Mesodermal cell (in vitro differentiated cells): Measurements from ENCODE around the gene LEMD1.

Experiments
- H3K27ac ChIP-seq: 2 replicates; pipeline ENCODE4 v1.7.0; 2013; ENCODE audit warnings: mild to moderate bottlenecking, low read depth, low read length, moderate library complexity; ENCODE audit not compliant: severe bottlenecking
- H3K36me3 ChIP-seq: 2 replicates; pipeline ENCODE4 v1.7.1; 2013; ENCODE audit warnings: mild to moderate bottlenecking, low read length, moderate library complexity; ENCODE audit not compliant: control insufficient read depth, insufficient read depth
- H3K4me1 ChIP-seq: one replicate; pipeline ENCODE4 v1.7.1; 2013; ENCODE audit warnings: mild to moderate bottlenecking, low read length; ENCODE audit not compliant: insufficient read depth, control insufficient read depth, poor library complexity, severe bottlenecking
- H3K4me3 ChIP-seq: 2 replicates; pipeline ENCODE4 v1.7.0; 2013; ENCODE audit warnings: low read length, control low read depth, mild to moderate bottlenecking; ENCODE audit not compliant: insufficient read depth, poor library complexity, severe bottlenecking; ENCODE audit errors: extremely low read depth
- H3K9me3 ChIP-seq: 2 replicates; pipeline ENCODE4 v1.7.1; 2013; ENCODE audit warnings: mild to moderate bottlenecking, low read length, moderate library complexity; ENCODE audit not compliant: control insufficient read depth
- WGBS, 2 experiments: methylation state at CpG; one replicate each; pipeline ENCODE4 v1.1.5; 2013; ENCODE audit warnings: missing lambda C conversion rate in 2 of 2; ENCODE audit not compliant: insufficient coverage in 2 of 2; 5-methylcytosine and 5-hydroxymethylcytosine counted together

LEMD1 gene

DNA sequence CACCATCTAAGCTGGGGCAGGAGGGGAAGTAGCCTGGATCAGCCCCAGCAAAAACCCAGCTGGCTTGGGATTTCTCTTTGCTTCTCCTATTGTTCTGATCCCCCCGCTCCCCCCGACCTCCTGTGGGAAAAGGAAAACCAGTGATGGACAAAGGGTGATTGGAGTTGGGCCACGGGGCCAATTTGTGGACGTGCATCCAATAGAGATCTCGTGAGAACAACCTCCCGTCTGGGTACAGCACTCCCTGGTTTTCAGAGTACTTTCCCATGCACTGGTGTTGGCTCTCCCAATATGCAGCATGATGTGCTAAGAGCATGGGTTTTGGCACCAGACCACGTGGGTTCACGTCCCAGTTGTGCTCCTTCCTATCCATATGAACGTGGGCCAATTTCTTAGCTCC, 25.0 kb upstream of the LEMD1 start:
- Histone ChIP-seq H3K4me1 (peaks cover 75% of the 10 kb centered on the region), H3K27ac (no peak overlapping the region), H3K9me3 (no peaks in the 10 kb centered on the region), H3K36me3 (no peaks in the 10 kb centered on the region), H3K4me3 (no peak overlapping the region)
- WGBS, 2 experiments: 67 to 72% methylated on average over 7 to 8 of the region's 9 CpGs

DNA sequence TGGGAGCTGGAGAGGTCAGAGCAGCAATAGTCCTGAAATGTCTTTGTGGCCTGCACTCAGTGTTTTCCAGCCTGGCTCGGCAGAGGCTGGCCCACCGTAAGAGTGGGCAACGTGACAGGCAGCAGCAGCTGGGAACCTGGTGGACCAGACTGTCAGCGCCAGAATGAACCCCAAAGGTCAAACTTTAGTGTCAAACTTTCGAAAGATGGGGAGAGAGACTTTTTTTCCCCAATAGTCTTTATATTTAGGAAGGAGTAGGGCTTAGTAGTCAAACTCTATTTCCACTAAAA, 23.7 kb upstream of the LEMD1 start:
- 71 to 83% methylated on average over 4 of the region's 5 CpGs for WGBS, 2 experiments
- Histone ChIP-seq H3K27ac (peak overlapping the region; percentile 81), H3K4me3 (peak overlapping the region; percentile 5), H3K9me3 (no peaks in the 10 kb centered on the region), H3K4me1 (peaks cover 76% of the 10 kb centered on the region), H3K36me3 (no peaks in the 10 kb centered on the region)

DNA sequence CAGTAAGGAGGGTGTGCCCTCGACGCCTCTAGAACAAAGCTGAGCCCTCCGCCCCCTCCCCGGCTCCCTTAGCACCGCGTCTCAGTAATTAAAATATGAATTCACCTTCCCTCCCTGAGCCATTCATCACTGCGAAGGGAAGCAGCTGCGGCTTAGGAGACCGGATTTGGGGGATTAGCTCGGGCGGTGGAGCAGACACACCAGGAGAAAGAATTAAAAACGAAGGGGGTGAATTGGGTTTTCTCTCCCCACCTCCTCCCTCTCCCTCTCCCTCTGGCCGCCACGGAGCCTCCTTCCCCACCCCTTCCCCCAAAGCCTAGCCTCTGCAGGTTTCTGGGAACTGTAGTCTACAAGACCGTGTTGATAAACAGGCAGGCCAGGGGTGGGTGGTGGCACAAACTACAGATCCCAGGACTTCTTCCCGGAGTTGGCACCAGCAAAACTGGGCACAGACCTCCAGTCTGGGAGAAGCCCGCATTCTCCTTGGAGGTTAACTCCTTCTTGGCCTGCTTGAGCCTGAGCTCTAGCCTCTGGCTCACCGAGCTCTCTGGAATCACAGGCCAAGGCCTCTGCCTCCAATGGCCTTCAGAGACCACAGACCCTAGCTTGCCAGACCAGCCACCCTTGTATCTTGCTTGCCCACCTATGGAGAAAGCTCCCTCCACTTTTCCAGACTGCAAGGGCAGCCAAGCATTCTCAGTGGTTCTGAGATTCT, 23.2 kb upstream of the LEMD1 start:
- 8 to 17% methylated on average over 3 to 6 of the region's 18 CpGs for WGBS, 2 experiments
- no peaks in the 10 kb centered on the region for H3K36me3 ChIP-seq
- peaks cover 77% of the 10 kb centered on the region for H3K4me1 ChIP-seq
- no peaks in the 10 kb centered on the region for H3K9me3 ChIP-seq
- peak overlapping the region; percentile 81 for H3K27ac ChIP-seq
- H3K4me3 ChIP-seq: peak overlapping the region; percentile 5

DNA sequence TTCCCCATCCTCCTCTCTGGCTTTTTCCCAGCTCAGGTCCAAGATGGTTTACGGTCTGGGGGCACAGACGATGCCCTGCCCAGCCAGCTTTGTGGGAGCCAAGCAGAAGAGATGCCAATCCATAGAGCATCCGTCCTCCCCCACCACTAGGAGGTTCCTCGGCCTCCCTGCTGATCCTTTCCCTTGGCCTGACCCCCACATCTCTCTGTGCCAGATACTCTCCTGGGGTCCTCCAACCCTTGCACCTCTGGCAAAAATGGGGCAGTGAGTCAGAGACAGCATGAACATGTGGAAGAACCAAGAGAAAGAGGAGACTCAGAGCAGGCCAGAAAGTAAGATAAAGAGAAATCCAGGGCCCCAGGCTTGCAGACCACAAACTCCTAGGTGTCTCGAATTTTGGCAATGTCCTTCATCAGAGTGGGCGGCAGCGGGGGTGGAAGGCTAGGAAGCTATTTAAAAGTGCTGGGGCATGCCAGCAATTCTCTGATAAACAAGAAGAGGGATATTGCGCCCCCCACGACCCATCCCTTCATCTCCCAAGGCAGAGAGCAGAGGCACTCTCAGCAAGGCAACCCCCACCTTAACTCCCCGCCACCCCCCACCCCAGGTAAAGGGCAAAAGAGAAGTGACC, 22.6 kb upstream of the LEMD1 start:
- Histone ChIP-seq H3K4me1 (peaks cover 79% of the 10 kb centered on the region), H3K9me3 (no peaks in the 10 kb centered on the region), H3K4me3 (no peak overlapping the region), H3K27ac (peak overlapping the region; percentile 81), H3K36me3 (no peaks in the 10 kb centered on the region)
- WGBS, 2 experiments: 40 to 41% methylated on average over 6 to 7 of the region's 10 CpGs

DNA sequence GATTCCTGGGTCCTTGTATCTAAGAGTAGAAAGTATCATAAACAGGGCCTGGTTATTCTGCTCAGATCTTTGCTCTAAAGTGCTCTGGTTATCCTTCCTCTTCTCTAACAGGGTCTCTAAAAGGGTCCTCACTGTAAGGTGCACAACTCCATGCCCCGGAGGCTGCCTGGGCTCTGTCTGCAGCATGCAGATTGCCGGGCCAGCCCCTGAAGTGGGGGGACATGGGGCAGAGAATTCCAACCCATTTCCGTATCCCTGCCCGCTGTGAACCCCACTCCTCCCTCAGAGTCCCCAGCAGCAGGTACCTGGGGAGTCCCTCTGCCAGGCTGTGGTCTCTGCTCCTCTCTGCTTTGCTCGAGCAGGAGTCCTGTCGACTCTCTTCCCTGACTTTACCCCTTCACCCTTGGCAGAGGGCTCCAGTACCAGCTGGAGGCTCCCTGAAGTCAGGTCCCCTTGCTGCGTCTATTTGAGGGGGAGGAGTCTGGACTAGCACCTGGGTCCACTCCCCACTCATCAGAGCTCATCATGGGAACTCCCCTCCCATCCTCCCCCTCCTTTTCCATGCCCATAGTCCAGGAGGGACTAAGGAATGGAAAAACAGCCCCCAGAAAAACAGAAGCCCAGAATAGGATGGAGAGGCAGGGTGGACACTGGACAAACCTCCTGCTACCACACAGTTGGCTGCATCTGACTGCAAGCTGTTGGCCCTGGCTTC, 21.9 kb upstream of the LEMD1 start:
- Histone ChIP-seq H3K36me3 (no peaks in the 10 kb centered on the region), H3K4me1 (peaks cover 73% of the 10 kb centered on the region), H3K27ac (no peak overlapping the region), H3K4me3 (no peak overlapping the region), H3K9me3 (no peaks in the 10 kb centered on the region)
- WGBS, 2 experiments: 50 to 75% methylated on average over 3 to 4 of the region's 7 CpGs

DNA sequence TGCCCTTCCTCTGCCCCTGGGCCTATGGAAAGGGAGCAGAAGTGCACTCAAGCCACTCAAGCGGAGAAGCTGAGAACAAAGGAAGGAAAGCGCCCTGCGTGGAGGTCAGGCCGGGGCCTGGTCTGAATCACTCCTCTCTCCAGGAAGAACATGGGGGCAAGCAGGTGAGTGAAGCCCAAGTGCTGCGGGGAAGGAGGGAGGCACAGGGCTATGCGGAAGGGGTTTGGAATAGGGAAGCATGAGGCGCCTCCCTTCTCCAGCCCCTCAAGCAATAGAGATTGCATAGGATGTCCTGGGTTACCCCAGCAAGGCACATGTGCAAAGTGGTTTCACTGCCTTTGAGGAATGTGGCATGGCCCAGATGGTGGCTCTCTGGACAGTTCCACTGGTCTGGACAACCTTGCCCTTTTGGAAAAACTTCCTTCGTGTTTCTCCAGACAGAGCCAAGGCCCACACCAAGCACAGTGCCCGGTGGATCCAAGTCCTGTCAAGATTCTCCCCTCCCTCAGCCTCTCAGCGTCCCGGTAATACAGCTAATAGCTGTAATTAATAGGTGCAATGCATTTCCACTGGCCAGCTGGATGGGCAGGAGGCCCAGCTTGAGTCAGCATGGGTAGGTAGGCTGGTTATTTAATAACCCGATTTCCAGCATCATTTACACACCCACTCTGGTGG, 20.3 kb upstream of the LEMD1 start:
- WGBS, 2 experiments: 54 to 73% methylated on average over 3 to 7 of the region's 12 CpGs
- H3K9me3 ChIP-seq: no peaks in the 10 kb centered on the region
- H3K4me3 ChIP-seq: no peak overlapping the region
- peaks cover 59% of the 10 kb centered on the region for H3K4me1 ChIP-seq
- peak overlapping the region; percentile 83 for H3K27ac ChIP-seq
- H3K36me3 ChIP-seq: no peaks in the 10 kb centered on the region

DNA sequence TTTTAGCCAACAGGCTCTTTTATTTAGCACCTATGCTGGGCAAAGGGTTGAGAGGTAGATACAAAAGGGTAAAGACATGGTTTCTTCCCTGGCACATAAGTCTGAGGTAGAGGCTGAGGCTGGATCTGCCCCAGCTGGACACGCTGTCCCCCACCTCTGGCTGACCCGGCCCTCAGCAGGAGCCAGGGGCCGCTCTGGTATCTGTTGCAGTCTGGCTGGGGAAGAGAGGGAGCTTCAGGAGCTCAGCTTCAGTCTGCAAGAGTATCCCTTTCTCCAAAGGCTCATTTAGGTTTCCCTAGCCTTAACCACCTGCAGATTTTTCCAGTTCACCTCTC, 19.8 kb upstream of the LEMD1 start:
- H3K9me3 ChIP-seq: no peaks in the 10 kb centered on the region
- H3K27ac ChIP-seq: peak overlapping the region; percentile 83
- WGBS, 2 experiments: 65 to 73% methylated on average over 3 of the region's 3 CpGs
- H3K36me3 ChIP-seq: no peaks in the 10 kb centered on the region
- H3K4me1 ChIP-seq: peaks cover 54% of the 10 kb centered on the region
- no peak overlapping the region for H3K4me3 ChIP-seq

DNA sequence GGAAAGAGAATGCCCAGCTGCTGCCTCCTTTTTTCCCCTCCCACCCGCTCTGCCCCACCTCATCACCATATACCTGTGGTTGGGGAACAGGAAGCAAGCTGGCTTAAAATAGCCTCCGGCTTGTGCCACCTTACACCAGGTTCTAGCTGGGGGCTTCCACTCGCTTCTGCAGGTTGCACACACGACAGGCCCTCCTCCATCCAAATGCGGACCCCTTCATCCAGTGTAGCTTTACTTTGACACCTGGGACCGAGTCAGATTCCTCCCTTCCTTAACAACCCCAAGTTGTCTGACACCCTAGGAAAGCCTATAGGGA, 19.4 kb upstream of the LEMD1 start:
- no peak overlapping the region for H3K4me3 ChIP-seq
- H3K9me3 ChIP-seq: no peaks in the 10 kb centered on the region
- H3K36me3 ChIP-seq: no peaks in the 10 kb centered on the region
- peaks cover 51% of the 10 kb centered on the region for H3K4me1 ChIP-seq
- peak overlapping the region; percentile 83 for H3K27ac ChIP-seq
- 59 to 70% methylated on average over 5 of the region's 6 CpGs for WGBS, 2 experiments

DNA sequence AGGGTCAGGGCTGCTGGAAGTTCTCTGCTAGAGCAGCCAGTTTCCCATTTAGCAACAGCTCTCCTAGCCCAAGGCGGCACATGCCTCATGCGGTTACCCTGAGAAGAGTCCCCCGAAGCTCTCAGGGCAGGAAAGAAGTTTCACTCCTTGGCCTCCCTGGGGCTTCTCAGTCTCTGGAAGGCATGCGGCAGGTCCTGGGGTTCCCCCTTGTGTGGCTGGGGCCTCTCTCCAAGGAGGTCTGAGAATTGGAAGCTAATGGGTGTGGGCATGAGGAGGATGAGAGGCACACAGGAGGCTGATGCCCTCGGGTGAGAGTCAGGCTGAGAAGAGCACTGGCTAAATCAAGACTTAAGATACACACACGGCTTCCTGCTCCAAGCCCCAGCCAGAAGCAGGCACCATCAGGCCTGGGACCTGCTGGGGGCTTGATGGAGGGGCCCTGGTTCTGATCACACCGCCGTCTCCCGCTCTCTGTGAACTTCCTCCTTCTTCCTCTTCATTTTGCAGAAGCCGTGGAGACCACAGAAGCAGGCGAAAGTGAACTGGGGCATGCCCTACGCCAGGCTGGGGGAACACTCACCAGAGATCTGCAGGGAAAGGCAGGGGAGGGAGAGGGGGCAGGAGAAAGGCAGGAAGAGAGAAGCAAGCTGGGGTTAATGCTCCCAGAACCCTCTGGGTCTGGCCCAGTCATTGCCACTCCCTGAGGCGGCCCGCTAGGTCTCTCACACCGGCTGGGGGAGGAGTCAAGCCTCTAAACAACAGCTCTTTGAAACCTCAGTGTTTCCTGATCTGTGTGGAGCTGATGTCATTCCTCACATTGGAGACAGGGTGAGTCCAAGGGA, 18.8 kb upstream of the LEMD1 start:
- 58 to 85% methylated on average over 8 to 10 of the region's 15 CpGs for WGBS, 2 experiments
- Histone ChIP-seq H3K27ac (peak overlapping the region; percentile 83), H3K4me1 (peaks cover 51% of the 10 kb centered on the region), H3K9me3 (no peaks in the 10 kb centered on the region), H3K4me3 (no peak overlapping the region), H3K36me3 (no peaks in the 10 kb centered on the region)

DNA sequence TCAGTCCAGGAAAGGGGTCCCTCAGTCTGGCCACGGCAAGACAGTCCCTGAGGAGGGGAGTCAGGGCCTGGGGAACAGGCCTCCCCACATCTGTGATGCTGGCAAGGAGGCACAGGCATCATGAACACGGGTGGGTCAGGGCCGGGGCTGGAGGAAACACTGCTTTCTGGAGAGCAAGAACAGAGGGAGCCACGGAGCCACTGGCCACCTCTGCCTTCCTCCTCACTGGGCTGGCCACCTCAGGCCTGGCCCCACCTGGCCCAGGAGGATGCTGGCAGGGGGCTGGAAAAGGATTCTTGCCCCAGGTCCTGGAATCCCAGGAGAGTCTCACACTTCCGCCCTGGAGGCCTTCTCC, 18.2 kb upstream of the LEMD1 start:
- WGBS, 2 experiments: 88 to 89% methylated on average over 4 to 5 of the region's 5 CpGs
- Histone ChIP-seq H3K27ac (no peak overlapping the region), H3K4me1 (peaks cover 45% of the 10 kb centered on the region)

More for the DNA sequence above, 18.2 kb upstream of the LEMD1 start:
- H3K4me3 ChIP-seq: no peak overlapping the region
- no peaks in the 10 kb centered on the region for H3K36me3 ChIP-seq
- H3K9me3 ChIP-seq: no peaks in the 10 kb centered on the region
